Peyer's patch (tissue), 4 donors: ENCODE data around the gene TMEM232.

Source experiments
- CTCF ChIP-seq, 6 experiments: fragments of 450-650 bp in 4 of 6; fragments of 200-600 bp in 2 of 6; sonication (generic) in 1 of 6; IDR thresholded peaks; one replicate each; pipeline ENCODE4 v1.5.1; 2017 to 2019; ENCODE audit warnings: antibody characterized with exemption in 6 of 6, mild to moderate bottlenecking in 3 of 6, moderate library complexity in 1 of 6
- POLR2A ChIP-seq, 2 donors: fragments of 450-650 bp; IDR thresholded peaks; one replicate each; pipeline ENCODE4 v1.5.1; 2017; ENCODE audit warnings: antibody characterized with exemption in 2 of 2, mild to moderate bottlenecking in 2 of 2, moderate library complexity in 2 of 2

- no peak for TF ChIP-seq POLR2A (IDR thresholded peaks at IDR 0.05)
- no peak for TF ChIP-seq CTCF (IDR thresholded peaks at IDR 0.05)
Measured at GRCh38 chr5:110401881-110402280, 324.6 kb downstream of the TMEM232 start.
